Measurements from ENCODE around the gene ADAP2.
"Not testable (repeated sequence)": the region's sequence is repeated elsewhere in the genome, so short reads cannot be mapped to it uniquely, and the experiment has no call there.

The ADAP2 gene

DNA sequence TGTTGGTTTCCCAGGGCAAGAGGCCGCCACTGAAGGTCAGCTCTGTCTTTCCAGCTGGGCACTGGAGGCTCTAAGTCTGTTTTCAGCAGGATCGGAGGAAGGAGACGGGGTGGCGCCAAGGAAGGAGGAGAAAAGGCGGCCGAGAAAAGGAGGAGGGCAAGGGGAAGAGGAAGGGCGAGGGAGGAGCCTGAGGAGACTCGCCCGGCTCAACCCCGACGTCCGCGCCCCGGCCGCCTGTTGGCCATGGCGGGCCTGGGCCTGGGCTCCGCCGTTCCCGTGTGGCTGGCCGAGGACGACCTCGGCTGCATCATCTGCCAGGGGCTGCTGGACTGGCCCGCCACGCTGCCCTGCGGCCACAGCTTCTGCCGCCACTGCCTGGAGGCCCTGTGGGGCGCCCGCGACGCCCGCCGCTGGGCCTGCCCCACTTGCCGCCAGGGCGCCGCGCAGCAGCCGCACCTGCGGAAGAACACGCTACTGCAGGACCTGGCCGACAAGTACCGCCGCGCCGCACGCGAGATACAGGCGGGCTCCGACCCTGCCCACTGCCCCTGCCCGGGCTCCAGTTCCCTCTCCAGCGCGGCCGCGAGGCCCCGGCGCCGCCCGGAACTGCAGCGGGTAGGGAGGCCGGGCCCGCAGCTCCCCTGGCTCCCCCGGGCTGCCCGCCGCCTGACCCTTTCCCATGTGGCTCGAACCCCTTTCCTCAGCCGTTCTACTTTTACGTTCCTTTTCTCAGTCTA is 49.3 kb downstream of the ADAP2 start, which contains the start of gene RNF135:
TSS of gene RNF135 (plus strand) at position 209 of the 737 bp plus-strand sequence. CDS start at position 244, 35 bp downstream.
- DNase-seq: peak; percentile 68 to 81 (median 81)

DNA sequence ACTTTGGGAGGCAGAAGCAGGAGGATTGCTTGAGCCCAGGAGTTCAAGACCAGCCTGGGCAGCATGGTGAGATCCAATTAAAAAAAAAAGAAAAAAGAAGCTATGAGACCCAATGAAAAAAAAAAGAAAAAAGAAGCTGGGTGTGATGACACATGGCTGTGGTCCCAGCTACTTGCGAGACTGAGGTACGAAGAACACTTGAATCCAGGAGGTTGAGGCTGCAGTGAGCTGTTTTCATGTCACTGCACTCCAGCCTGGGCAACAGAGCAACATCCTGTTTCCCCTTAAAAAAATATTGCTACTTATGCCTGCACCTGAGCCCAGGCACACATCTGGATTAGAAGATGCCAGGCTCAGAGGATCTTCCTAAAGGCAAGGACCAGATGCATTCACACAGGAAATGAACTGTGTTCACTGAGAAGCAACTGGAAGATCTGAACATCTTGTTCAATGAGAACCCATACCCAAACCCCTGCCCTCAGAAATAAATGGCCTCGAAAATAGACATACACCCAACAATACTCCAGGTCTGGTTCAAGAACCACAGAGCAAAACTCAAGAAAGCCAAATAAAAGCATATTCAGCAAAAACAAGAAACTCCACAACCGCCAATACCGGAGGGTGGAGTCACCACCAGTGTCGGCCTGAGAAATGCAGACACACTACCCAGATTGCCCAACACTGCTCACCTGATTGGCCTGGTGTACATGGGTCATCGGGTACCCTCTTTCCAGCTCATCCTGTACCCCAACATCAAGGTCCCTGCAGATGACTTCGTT is 53.5 kb downstream of the ADAP2 start:
- no peak for DNase-seq

DNA sequence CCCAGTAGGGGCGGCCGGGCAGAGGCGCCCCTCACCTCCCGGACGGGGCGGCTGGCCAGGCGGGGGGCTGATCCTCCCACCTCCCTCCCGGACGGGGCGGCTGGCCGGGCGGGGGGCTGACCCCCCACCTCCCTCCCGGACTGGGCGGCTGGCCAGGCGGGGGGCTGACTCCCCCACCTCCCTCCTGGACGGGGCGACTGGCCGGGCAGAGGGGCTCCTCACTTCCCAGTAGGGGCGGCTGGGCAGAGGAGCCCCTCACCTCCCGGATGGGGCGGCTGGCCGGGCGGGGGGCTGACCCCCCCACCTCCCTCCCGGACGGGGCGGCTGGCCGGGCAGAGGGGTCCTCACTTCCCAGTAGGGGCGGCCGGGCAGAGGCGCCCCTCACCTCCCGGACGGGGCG is 58.2 kb downstream of the ADAP2 start:
- DNase-seq: not testable (repeated sequence)

DNA sequence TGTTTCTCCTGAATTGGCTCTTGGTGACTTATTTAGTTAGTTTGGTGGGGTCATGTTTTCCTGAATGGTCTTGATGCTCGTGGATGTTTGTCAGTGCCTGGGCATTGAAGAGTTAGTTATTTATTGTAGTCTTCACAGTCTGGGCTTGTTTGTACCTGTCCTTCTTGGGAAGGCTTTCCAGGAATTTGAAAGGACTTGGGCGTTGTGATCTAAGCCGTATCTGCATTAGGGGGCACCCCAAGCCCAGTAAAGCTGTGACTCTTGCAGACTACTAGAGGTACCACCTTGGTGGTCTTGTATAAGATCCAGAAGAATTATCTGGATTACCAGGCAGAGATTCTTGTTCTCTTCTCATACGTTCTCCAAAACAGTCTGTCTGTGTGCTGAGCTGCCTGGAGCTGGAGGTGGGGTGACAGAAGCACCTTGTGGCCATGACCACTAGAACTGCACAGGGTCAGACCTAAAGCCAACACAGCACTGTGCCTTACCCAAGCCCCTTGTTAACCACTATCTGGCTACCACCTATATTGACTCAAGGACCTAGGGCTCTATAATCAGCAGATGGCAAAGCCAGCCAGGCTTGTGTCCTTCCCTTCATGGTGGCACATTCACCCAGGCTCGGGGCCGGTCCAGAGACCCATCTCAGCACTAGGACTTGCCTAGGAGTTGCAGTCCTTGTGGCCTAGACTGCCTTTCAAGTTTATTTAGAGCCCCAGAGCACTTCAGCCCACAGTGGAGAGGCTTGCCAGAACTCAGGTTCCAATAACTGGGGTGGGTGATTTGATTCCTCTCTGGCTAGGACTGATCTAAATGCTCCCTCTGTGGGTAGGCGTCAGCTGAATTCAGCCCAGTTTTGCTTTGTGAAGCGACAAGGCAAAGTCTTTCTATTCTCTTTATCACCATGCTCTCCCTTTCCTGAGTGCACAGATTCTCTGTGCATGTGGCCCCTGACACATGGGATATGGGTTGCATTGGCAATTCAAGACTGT is 60.1 kb downstream of the ADAP2 start:
- DNase-seq: no peak

DNA sequence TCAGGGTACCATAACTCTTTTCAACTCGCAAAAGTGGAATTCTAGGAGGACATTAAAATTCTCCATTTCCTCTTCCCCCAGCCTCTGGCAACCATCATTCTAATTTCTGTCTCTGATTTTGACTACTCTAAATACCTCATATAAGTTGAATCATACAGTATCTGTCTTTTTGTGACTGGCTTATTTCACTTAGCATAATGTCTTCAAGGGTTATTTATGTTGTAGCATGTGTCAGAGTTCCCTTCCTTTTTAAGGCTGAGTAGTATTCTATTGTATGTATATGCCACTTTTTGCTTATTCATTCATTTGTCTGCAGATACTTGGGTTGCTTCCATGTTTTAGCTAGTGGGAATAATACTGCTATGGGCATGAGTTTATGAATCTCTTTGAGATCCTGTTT is 61.1 kb downstream of the ADAP2 start:
- no peak for DNase-seq

DNA sequence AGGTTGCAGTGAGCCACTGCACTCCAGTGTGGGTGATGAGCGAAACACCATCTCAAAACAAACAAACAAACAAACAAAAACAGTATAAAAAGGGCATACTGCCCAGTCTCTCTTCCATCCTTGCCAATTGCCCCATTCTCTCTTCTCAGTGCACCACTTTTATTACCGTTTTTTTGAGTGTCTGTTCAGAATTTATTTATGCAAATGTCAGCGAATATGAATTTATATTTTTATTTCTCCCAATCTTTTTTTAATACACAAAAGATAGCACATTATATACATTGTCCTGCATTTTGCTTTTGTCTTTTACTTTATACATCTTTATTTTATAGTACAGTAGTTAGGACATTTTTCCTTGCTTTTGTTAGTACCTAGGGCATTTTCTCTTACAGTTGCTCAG is 68.7 kb downstream of the ADAP2 start:
- no peak for DNase-seq

DNA sequence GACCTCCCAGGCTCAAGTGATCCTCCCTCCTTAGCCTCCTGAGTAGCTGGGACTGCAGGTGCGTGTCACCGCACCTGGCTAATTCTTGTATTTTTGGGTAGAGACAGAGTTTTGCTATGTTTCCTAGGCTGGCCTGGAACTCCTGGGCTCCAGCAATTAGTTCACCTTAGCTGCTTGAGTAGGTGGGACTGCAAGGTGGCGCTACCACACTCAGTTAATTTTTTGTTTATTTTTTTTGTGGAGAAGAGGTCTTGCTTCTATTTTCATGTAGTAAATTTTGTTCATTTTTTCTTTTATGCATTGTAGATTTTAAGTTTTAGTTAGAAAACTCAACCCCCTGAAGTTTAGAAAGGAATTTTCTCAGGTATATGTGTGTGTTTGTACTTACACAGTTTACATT is 70.8 kb downstream of the ADAP2 start:
- no peak for DNase-seq

DNA sequence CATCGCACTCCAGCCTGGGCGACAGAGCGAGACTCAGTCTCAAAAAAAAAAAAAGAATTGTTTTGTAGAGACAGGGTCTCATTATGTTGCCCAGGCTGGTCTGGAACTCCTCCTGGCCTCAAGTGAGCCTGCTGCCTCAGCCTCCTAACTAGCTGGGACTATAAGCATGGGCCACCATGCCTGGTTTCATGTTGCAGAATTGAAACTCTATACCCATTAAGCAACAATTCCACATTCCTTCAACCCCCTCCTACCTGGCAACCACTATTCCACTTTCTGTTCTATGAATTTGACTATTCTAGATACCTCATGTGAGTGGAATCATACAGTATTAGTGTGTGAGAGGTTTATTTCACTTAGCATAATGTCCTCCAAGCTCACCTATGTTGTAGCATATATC is 73.6 kb downstream of the ADAP2 start:
- no peak for DNase-seq

DNA sequence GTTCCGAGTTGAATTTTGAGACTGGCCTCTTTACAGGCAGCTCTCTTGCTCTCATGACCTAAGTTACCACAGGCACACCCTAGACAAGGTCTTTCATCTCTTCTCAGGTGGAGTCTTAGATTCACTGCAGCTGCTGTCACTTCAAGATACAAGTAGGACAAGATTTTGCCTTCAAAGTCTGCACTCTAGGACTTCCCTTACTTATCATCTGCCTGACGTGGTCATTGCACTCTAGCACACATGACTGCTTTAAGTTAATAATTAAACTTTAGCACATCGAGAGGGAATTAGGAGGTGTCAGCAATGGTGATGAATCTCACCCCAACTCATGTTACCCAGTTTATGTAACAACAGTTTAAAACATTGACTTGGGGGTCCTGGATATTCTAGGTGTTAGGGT is 74.7 kb downstream of the ADAP2 start:
- DNase-seq: no peak

DNA sequence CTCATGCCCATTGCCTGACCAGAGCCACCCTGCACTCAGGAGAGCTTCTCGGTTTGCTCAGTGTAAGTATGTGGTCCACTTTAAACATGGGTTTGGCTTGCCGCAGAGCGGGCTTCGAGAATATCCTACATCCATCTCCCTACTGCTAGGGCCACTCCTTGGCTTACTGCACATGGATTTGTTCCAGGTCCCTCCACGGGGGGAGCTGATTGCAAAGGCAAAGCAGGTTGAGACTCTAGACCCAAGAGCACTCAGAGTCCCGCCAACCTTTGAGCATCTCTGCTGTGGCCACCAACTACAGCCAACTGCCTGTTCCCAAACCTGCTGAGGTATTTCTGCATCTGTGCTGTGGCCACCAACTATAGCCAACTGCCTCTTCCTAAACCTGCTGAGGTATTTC is 75.5 kb downstream of the ADAP2 start:
- DNase-seq: no peak

DNA sequence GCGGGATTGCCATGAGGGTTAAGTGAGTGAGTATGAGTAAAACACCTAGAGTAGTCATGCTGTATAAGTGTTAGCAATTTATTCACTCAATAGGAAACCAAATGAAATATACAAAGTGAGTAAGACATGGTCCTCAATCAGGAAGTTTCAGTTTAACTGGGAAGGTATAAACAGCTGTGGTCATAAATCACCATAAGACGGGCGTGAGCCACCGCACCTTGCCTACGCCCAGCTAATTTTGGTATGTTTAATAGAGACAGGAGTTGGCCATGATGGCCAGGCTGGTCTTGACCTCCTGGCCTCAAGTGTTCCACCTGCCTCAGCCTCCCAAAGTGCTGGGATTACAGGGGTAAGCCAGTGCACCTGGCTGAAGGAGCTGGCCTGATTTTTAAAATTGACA is 76.1 kb downstream of the ADAP2 start:
- DNase-seq: peak in 1 of 3 experiments; percentile 9

DNA sequence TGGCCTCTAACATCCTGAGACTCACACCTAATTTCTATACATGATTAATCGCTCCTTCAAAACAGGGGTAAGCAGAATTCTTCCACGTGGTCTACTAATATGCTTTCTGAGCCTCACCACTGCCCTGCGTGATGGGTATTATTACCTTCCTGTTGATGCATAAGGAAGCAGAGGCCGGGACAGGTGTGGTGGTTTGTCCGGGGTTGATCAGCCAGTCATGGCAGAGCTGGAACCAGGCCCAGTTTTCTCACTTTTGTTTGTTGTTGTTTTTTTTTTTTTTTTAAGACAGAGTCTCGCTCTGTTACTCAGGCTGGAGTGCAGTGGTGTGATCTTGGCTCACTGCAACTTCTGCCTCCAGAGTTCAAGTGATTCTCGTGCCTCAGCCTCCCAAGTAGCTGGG is 80.3 kb downstream of the ADAP2 start:
- no peak for DNase-seq

DNA sequence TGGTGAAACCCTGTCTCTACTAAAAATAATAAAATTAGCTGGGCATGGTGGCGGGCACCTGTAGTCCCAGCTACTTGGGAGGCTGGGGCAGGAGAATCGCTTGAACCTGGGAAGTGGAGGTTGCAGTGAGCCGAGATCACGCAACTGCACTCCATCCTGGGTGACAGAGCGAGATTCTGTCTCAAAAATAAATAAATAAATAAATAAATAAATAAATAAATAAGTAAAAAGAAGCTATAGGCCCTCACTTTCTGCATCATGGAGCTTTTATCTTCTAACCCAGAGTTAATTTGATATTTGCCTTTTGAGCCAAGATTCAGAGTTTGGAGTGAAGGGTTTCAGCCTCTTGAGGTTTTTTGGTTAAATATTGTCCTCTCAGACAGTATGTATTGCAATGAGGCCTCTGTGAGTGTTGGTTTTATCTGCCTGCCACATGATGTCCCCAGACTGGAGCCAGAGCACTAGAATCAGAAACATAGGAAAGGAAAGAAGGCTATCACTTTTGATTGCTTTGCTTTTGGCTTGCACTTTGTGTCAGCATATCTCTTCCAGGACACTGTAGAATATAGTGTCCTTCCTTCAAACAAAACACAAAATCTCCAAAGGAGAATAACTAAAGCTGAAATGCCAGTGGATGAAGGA is 81.6 kb downstream of the ADAP2 start:
- no peak for DNase-seq

DNA sequence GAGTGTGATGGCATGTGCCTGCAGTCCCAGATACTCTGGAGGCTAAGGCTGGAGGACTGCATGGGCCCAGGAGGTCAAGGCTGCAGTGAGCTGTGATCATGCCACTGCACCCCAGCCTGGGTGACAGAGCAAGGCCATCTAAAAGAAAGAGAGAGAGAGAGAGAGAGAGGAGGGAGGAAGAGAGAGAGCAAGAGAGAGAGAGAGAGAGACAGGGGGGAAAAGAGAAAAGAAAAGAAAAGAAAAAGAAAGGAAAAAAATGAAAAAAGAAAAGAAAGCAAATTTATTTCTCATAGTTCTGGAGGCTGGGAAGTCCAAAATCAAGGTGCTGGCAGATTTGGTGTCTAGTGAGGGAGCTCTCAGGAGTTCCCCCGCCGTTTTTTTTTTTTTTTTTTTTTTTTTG is 82.4 kb downstream of the ADAP2 start:
- no peak for DNase-seq

DNA sequence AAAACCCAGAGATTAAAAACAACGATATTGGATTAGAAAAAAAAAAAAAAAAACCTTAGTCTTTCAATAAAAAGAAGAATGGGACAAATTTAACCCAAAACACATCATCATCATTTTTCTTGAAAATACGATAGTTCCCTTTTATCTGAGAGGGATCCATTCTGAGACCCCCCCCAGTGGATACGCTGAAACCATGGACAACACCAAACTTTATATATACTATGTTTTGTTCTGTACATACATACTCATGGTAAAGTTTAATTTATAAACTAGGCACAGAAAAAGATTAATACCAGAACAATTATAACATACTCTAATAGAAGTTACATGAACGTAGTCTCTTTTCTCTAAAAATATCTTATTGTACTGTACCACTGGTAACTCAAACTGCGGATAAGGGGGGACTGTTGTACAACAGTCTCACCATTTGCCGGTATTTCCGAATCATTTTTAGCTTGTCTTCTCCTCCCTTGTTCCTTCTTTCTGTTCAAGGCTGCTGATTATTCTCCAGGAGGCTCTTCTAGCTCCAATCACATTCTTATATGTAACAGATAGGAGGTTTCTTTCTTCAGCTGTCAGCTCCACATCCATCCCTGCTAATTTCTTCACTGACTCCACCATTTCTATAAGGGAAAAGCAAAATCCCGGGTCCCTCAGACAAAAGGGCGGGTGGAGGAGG is 86.1 kb downstream of the ADAP2 start:
- DNase-seq: no peak

DNA sequence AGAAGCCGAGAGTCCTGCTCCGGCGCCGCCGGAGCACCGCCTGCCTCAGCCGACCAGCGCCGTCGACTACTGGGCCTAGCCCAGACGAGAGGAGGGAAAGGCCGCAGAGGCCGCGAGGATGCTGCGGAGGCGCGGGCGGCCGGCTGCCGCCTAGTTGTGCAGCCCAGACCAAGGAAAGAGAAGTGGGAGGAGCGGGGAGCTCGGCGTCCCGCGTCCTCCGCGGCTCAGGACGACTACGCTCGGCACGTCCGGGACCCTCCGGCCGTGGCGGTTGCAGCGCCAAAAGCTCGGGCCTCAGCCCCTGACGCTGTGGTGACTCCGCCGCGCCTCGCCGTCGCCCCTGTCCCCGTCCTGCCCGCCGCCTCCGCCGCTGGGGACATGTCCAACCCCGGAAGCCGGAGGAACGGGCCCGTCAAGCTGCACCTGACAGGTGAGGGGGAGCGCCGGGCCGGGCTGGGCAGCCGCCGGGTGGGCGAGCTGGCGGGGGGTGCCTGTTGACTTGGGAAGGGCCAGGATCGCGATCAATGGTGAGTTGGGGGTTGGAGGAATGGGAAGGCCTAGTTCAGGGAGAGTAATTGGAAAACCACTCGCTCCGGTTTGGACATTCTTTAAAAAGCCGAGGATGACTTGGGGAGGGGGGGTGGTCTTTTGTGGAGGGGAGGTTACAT is 86.8 kb downstream of the ADAP2 start:
- peak in 1 of 3 experiments; percentile 45 for DNase-seq
